ENCODE results near the gene CNTN2.

The CNTN2 gene

DNA sequence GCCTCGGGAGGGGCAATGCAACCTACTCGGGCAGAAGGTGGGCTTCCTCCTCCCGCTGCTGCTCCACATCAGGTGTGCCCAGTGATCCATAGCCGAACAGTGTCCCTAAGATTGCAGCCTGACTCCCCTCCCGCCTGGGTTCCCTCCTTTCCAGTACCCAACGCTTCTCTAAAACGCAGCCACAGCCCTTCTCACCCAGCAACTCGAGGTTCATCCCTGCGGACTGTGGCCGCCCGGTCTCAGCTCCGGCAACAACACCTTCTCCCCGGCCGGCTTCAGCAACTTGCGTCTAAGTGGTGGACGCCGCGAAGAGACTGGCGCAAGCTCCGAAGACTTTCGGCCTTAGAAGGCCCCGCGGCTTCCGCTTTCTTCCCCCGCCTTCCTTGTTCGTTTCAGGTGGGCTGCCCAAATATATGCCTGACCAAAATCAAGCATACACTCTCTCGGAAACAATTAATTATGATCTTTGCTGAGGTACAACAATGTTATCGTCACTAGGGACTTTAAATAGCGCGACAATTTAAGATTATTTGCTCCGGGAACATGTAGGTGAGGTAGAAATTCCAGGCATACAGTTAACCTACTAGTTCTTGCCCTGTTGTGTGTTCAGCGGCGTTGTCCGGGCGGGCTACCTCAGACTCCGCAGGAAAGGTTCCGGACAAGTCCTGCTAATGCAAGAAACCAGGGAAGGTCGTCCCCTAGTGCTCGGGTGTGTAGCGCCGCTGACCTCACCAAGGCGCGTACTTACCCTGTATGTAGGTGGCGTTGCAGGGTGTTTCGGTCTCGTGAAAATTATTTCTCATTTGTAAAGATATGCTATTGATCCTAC is 78.9 kb downstream of the CNTN2 start, which contains the start of gene RBBP5:
RBBP5 (minus strand) TSS at position 319 of the 829 bp plus-strand sequence; CDS start at position 214, 105 bp downstream.
- no peaks in the 10 kb centered on the region for H3K9me3 ChIP-seq (ENCODE audit: insufficient read depth, low read length, severe bottlenecking)
- ATAC-seq (ENCODE audit: insufficient read depth, low read depth) (peak; percentile 99), DNase-seq (peak; percentile 97)
- no peak for TF ChIP-seq EZH2 (IDR thresholded peaks at IDR 0.05; ENCODE audit: borderline replicate concordance, low read depth, low read length, severe bottlenecking)
- TF ChIP-seq, protein P1, sequence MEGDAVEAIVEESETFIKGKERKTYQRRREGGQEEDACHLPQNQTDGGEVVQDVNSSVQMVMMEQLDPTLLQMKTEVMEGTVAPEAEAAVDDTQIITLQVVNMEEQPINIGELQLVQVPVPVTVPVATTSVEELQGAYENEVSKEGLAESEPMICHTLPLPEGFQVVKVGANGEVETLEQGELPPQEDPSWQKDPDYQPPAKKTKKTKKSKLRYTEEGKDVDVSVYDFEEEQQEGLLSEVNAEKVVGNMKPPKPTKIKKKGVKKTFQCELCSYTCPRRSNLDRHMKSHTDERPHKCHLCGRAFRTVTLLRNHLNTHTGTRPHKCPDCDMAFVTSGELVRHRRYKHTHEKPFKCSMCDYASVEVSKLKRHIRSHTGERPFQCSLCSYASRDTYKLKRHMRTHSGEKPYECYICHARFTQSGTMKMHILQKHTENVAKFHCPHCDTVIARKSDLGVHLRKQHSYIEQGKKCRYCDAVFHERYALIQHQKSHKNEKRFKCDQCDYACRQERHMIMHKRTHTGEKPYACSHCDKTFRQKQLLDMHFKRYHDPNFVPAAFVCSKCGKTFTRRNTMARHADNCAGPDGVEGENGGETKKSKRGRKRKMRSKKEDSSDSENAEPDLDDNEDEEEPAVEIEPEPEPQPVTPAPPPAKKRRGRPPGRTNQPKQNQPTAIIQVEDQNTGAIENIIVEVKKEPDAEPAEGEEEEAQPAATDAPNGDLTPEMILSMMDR (IDR thresholded peaks at IDR 0.05; ENCODE audit: borderline replicate concordance, extremely low read depth, low read length, poor library complexity, severe bottlenecking), result peak; percentile 84
- peaks cover 33% of the 10 kb centered on the region for H3K4me1 ChIP-seq (ENCODE audit: insufficient read depth, low read length)
- H4K20me1 ChIP-seq (ENCODE audit: insufficient read depth, low read length), result peaks cover 8% of the 10 kb centered on the region; the same call in 1 of the 2 replicates
- peak within 1 kb of the TSS; percentile 99 for H3K27ac ChIP-seq (ENCODE audit: low read length)
- peaks cover 17% of the 10 kb centered on the region for H3K36me3 ChIP-seq (ENCODE audit: insufficient read depth, low read length)
- H3K27me3 ChIP-seq (ENCODE audit: insufficient read depth, low read length, poor library complexity), result no peaks in the 10 kb centered on the region
- H2AFZ ChIP-seq (ENCODE audit: low read depth, low read length), result peak within 1 kb of the TSS; percentile 88
- peak within 1 kb of the TSS; percentile 94 to 96 for H3K4me3 ChIP-seq (ENCODE audit: low read depth in 1 of 2, low read length in 2 of 2)
- peak within 1 kb of the TSS; percentile 73 for H3K9ac ChIP-seq (ENCODE audit: low read depth, low read length)
- H3K4me2 ChIP-seq (ENCODE audit: insufficient read depth, low read length), result peak within 1 kb of the TSS; percentile 84
- peaks cover 46% of the 10 kb centered on the region for H3K79me2 ChIP-seq (ENCODE audit: insufficient read depth, low read length)

DNA sequence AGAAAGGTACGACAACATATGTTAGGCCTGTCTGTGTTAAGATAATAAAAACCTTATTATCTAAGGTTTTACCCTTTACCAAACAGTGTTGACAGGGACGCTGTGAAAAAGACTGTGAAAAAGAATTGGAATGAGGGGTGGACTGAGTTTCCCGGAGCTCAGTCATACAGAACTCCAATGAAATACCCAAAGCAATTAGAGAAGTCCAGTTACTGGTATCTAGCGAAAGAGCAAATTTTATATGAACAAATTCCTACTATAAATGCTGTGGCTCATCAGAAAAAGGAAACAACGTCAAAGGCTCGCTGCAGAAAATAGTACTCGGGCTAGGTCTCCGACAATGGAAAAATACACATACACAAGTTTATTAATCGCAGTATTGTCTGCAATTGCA is 79.5 kb downstream of the CNTN2 start:
- H3K27me3 ChIP-seq (ENCODE audit: insufficient read depth, low read length, poor library complexity), result no peaks in the 10 kb centered on the region
- H2AFZ ChIP-seq (ENCODE audit: low read depth, low read length), result peak overlapping the region; percentile 88
- peaks cover 8% of the 10 kb centered on the region; the same call in 1 of the 2 replicates for H4K20me1 ChIP-seq (ENCODE audit: insufficient read depth, low read length)
- no peak for TF ChIP-seq EZH2 (IDR thresholded peaks at IDR 0.05; ENCODE audit: borderline replicate concordance, low read depth, low read length, severe bottlenecking)
- TF ChIP-seq, protein P1 (IDR thresholded peaks at IDR 0.05; ENCODE audit: borderline replicate concordance, extremely low read depth, low read length, poor library complexity, severe bottlenecking), result no peak
- H3K4me3 ChIP-seq (ENCODE audit: low read depth in 1 of 2, low read length in 2 of 2), result peak overlapping the region; percentile 94 to 96; a peak in 3 of 4 replicates
- H3K4me1 ChIP-seq (ENCODE audit: insufficient read depth, low read length), result peaks cover 33% of the 10 kb centered on the region
- peaks cover 42% of the 10 kb centered on the region for H3K79me2 ChIP-seq (ENCODE audit: insufficient read depth, low read length)
- peak overlapping the region; percentile 84 for H3K4me2 ChIP-seq (ENCODE audit: insufficient read depth, low read length)
- no peaks in the 10 kb centered on the region for H3K9me3 ChIP-seq (ENCODE audit: insufficient read depth, low read length, severe bottlenecking)
- H3K36me3 ChIP-seq (ENCODE audit: insufficient read depth, low read length), result peaks cover 17% of the 10 kb centered on the region
- peak overlapping the region; percentile 99 for H3K27ac ChIP-seq (ENCODE audit: low read length)
- DNase-seq (no peak), ATAC-seq (ENCODE audit: insufficient read depth, low read depth) (peak; percentile 18)
- peak overlapping the region; percentile 73 for H3K9ac ChIP-seq (ENCODE audit: low read depth, low read length)

DNA sequence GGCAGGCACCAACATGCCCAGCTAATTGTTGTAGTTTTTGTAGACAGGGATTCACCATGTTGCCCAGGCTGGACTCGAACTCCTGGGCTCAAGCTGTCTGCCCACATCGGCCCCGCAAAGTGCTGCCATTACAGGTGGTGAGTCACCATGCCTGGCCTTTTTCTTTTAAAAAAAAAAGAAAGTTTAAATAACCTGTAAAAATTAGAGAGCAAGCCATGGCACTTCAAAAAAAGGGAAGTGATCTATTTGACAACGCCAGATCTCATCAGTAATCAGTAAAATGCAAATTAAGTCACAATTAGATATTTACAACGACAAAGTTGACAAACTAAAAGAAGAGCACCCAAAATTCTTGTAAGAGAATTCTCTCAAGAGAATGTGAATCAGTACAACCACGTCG is 81.7 kb downstream of the CNTN2 start:
- no peak for DNase-seq
- Histone ChIP-seq H3K36me3 (ENCODE audit: insufficient read depth, low read length) (peaks cover 4% of the 10 kb centered on the region), H3K27ac (ENCODE audit: low read length) (no peak overlapping the region), H4K20me1 (ENCODE audit: insufficient read depth, low read length) (peaks cover 8% of the 10 kb centered on the region; the same call in 1 of the 2 replicates), H3K4me1 (ENCODE audit: insufficient read depth, low read length) (peaks cover 23% of the 10 kb centered on the region), H3K4me2 (ENCODE audit: insufficient read depth, low read length) (no peak overlapping the region), H3K9me3 (ENCODE audit: insufficient read depth, low read length, severe bottlenecking) (no peaks in the 10 kb centered on the region), H2AFZ (ENCODE audit: low read depth, low read length) (no peak overlapping the region), H3K27me3 (ENCODE audit: insufficient read depth, low read length, poor library complexity) (no peaks in the 10 kb centered on the region), H3K4me3 (ENCODE audit: low read depth in 1 of 2, low read length in 2 of 2) (no peak overlapping the region), H3K9ac (ENCODE audit: low read depth, low read length) (no peak overlapping the region), H3K79me2 (ENCODE audit: insufficient read depth, low read length) (peaks cover 21% of the 10 kb centered on the region)
- ATAC-seq (ENCODE audit: insufficient read depth, low read depth), result no peak
- TF ChIP-seq, protein P1 (IDR thresholded peaks at IDR 0.05; ENCODE audit: borderline replicate concordance, extremely low read depth, low read length, poor library complexity, severe bottlenecking), result no peak
- no peak for TF ChIP-seq EZH2 (IDR thresholded peaks at IDR 0.05; ENCODE audit: borderline replicate concordance, low read depth, low read length, severe bottlenecking)
